GM21529 (cell line): ENCODE results near the gene DIPK1C.

Source experiments
- ATAC-seq: cut with Tn5 transposase; IDR thresholded peaks from one replicate; pipeline ENCODE4 v1.9.1; 2021; ENCODE audit not compliant: unreplicated experiment

DIPK1C gene

GRCh38 chr18:74422541-74422940, 34.6 kb downstream of the DIPK1C start:
- ATAC-seq = no peak

GRCh38 chr18:74420926-74421325, 36.2 kb downstream of the DIPK1C start:
- ATAC-seq = no peak

GRCh38 chr18:74420481-74420880, 36.6 kb downstream of the DIPK1C start:
- no peak for ATAC-seq

GRCh38 chr18:74419761-74420160, 37.3 kb downstream of the DIPK1C start:
- no peak for ATAC-seq

- ATAC-seq = no peak
These were observed 39.1 kb downstream of the DIPK1C start for GRCh38 chr18:74418023-74418422.

- no peak for ATAC-seq
These were observed 41.0 kb downstream of the DIPK1C start for GRCh38 chr18:74416124-74416523.

- ATAC-seq = no peak
These were observed 42.1 kb downstream of the DIPK1C start for GRCh38 chr18:74414953-74415515.

- no peak for ATAC-seq
These were observed 43.3 kb downstream of the DIPK1C start for GRCh38 chr18:74413836-74414235.

GRCh38 chr18:74412116-74412880, 44.8 kb downstream of the DIPK1C start:
- no peak for ATAC-seq

- ATAC-seq = no peak
These were observed 45.6 kb downstream of the DIPK1C start for GRCh38 chr18:74411475-74411874.

- ATAC-seq = no peak
These were observed 46.6 kb downstream of the DIPK1C start for GRCh38 chr18:74410441-74410992.

GRCh38 chr18:74407888-74408287, 49.2 kb downstream of the DIPK1C start:
- ATAC-seq = peak; percentile 53

GRCh38 chr18:74402806-74403433, 54.2 kb downstream of the DIPK1C start:
- no peak for ATAC-seq

GRCh38 chr18:74400813-74401212, 56.3 kb downstream of the DIPK1C start:
- ATAC-seq = no peak

GRCh38 chr18:74399091-74399887, 57.8 kb downstream of the DIPK1C start:
- no peak for ATAC-seq

- ATAC-seq = no peak
These were observed 59.5 kb downstream of the DIPK1C start for GRCh38 chr18:74397572-74397971.

- no peak for ATAC-seq
These were observed 60.6 kb downstream of the DIPK1C start for GRCh38 chr18:74396171-74397169.

GRCh38 chr18:74395648-74396154, 61.4 kb downstream of the DIPK1C start:
- no peak for ATAC-seq

- no peak for ATAC-seq
These were observed 62.1 kb downstream of the DIPK1C start for GRCh38 chr18:74395006-74395405.

GRCh38 chr18:74392323-74392722, 64.8 kb downstream of the DIPK1C start:
- ATAC-seq = no peak
